Measurements from ENCODE around the gene PABPN1L. TPM values are rescaled to one million over a fixed set of nuclear protein-coding genes. Genes with fewer than 3 reads are reported as not detected.

PABPN1L gene
- total and polyA plus RNA-seq, 10 of the 15 experiments (the other 5 are each of a cell fraction or from before 2014, with no cell fraction given): not detected

DNA sequence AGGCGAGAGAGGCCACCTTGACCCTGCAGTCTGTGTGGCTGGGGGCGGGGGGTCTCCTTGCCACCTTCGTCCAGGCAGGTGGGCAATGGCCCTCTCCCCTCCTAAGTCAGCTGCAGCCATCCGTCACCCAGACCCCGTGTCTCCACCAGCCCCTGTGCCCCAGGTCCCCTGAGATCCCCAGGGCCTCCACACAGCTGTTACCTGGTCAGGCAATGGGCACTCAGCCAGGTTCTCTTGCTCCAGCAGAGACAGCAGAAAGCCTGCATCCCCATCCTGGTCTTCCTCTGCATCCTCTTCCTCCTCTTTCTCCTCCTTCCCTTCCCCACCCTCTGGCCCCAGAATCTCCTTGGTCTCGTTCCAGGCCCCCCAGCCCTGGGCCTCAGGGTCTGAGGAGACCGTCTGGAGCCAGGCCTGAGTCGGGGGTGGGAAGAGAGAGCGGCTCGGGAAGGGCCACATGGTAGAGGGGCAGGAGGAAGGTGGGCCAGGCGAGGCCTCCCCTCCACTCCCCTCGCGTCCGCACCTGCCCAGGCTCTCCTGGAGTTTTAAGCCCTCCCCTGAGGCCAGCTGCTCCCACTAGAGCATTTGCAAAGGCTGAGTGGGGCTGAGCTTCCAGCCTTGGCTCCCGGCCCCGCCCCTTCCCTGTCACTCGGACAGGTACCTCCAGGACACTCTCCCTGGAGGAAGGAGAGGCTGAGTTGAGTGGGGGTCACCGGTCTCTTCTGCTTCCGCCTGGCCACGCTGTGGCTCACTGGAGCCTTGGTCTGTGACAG, at the start of gene PABPN1L (continued):
- TF ChIP-seq, protein P1, sequence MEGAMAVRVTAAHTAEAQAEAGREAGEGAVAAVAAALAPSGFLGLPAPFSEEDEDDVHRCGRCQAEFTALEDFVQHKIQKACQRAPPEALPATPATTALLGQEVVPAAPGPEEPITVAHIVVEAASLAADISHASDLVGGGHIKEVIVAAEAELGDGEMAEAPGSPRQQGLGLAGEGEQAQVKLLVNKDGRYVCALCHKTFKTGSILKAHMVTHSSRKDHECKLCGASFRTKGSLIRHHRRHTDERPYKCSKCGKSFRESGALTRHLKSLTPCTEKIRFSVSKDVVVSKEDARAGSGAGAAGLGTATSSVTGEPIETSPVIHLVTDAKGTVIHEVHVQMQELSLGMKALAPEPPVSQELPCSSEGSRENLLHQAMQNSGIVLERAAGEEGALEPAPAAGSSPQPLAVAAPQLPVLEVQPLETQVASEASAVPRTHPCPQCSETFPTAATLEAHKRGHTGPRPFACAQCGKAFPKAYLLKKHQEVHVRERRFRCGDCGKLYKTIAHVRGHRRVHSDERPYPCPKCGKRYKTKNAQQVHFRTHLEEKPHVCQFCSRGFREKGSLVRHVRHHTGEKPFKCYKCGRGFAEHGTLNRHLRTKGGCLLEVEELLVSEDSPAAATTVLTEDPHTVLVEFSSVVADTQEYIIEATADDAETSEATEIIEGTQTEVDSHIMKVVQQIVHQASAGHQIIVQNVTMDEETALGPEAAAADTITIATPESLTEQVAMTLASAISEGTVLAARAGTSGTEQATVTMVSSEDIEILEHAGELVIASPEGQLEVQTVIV (IDR thresholded peaks at IDR 0.05; ENCODE audit: borderline replicate concordance, partially characterized antibody): no peak
- TF ChIP-seq, protein P2, sequence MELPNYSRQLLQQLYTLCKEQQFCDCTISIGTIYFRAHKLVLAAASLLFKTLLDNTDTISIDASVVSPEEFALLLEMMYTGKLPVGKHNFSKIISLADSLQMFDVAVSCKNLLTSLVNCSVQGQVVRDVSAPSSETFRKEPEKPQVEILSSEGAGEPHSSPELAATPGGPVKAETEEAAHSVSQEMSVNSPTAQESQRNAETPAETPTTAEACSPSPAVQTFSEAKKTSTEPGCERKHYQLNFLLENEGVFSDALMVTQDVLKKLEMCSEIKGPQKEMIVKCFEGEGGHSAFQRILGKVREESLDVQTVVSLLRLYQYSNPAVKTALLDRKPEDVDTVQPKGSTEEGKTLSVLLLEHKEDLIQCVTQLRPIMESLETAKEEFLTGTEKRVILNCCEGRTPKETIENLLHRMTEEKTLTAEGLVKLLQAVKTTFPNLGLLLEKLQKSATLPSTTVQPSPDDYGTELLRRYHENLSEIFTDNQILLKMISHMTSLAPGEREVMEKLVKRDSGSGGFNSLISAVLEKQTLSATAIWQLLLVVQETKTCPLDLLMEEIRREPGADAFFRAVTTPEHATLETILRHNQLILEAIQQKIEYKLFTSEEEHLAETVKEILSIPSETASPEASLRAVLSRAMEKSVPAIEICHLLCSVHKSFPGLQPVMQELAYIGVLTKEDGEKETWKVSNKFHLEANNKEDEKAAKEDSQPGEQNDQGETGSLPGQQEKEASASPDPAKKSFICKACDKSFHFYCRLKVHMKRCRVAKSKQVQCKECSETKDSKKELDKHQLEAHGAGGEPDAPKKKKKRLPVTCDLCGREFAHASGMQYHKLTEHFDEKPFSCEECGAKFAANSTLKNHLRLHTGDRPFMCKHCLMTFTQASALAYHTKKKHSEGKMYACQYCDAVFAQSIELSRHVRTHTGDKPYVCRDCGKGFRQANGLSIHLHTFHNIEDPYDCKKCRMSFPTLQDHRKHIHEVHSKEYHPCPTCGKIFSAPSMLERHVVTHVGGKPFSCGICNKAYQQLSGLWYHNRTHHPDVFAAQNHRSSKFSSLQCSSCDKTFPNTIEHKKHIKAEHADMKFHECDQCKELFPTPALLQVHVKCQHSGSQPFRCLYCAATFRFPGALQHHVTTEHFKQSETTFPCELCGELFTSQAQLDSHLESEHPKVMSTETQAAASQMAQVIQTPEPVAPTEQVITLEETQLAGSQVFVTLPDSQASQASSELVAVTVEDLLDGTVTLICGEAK (IDR thresholded peaks at IDR 0.05; ENCODE audit: borderline replicate concordance): no peak
- no peak for TF ChIP-seq NR2C2 (IDR thresholded peaks at IDR 0.05; ENCODE audit: borderline replicate concordance, control insufficient read depth, insufficient read length, low read depth)
- no peak for TF ChIP-seq MTA3 (IDR thresholded peaks at IDR 0.05; ENCODE audit: borderline replicate concordance, low read length)
- no peak for TF ChIP-seq CHD1 (IDR thresholded peaks at IDR 0.05; ENCODE audit: low read depth, low read length)
- TF ChIP-seq KLF5 (IDR thresholded peaks at IDR 0.05; ENCODE audit: partially characterized antibody): no peak
- TF ChIP-seq POLR2A (IDR thresholded peaks at IDR 0.05; ENCODE audit: low read depth, low read length): no peak
- TF ChIP-seq CREB1 (IDR thresholded peaks at IDR 0.05; ENCODE audit: low read depth): no peak
- TF ChIP-seq, protein P3, sequence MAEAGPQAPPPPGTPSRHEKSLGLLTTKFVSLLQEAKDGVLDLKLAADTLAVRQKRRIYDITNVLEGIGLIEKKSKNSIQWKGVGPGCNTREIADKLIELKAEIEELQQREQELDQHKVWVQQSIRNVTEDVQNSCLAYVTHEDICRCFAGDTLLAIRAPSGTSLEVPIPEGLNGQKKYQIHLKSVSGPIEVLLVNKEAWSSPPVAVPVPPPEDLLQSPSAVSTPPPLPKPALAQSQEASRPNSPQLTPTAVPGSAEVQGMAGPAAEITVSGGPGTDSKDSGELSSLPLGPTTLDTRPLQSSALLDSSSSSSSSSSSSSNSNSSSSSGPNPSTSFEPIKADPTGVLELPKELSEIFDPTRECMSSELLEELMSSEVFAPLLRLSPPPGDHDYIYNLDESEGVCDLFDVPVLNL (IDR thresholded peaks at IDR 0.05; ENCODE audit: low read depth, low read length): no peak
